T-helper 2 cell (primary cell): ENCODE results near the gene ATXN1.

Experiments used
- DNase-seq, 5 experiments: peaks; one replicate each; pipeline versions ENCODE4 v3.0.0 to v3.0.0-alpha.2; 2012 to 2022

The ATXN1 gene

GRCh38 chr6:16374016-16374415 is 387.2 kb downstream of the ATXN1 start:
- DNase-seq, result no peak

- DNase-seq, result no peak
These were observed 389.1 kb downstream of the ATXN1 start for GRCh38 chr6:16372029-16372776.

- no peak for DNase-seq
These were observed 389.9 kb downstream of the ATXN1 start for GRCh38 chr6:16371401-16371800.

DNA sequence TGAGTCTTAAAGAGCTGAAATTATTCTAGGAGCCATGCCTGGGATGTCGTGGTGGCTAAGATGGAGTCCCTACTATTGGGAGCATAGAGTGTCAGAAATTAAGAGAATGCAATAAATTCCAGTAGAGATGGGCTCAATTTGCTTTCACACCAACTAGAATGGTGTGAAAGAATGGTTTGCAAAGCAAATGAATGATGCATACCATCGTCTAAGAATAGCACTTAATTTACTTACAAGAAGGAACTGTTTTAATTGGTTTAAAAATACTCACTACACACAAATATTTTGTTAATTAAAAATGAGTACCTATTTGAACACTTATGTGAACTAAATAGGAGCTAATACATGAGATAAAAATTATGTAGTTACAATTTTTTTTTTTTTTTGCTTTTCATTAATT is 390.3 kb downstream of the ATXN1 start:
- DNase-seq, result no peak

DNA sequence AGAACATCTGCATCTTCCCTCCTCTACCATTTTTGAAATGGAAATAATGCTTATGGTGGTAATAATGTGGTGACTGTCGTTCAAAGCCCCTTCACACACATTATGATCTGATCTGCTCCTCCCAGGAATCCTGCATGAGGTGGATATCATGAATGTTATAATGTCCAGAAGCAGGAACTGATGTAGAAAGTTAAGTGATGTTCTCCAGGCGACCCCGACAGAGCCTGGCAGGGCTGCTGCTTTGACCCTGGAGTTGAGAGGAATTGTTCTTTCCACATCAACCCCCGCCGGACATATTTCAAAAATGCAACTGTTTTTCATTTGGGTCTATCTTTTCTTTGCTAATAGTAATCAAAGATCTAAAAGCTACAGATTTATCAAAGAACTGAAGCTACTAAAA is 391.3 kb downstream of the ATXN1 start:
- DNase-seq, result no peak

GRCh38 chr6:16369140-16369745 is 392.0 kb downstream of the ATXN1 start:
- DNase-seq, result no peak

DNA sequence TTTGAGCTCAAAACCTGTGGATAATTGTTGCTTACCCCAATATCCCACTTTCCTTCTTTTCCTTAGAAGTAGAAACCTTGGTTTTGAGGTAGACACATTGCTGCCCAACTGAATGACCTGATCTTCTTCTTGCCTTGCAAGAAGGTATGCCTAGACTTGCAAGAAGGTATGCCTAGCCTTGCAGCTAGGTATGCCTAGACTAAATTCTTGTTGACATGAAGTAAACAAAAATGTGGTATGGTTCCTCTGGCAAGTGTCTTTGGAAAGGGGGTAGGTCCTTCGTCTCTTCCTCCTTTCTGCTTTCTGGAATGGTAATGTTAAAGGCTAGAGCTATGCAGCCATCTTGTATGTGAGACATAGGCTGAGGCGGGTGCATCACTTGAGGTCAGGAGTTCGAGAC is 393.7 kb downstream of the ATXN1 start:
- DNase-seq, result no peak

DNA sequence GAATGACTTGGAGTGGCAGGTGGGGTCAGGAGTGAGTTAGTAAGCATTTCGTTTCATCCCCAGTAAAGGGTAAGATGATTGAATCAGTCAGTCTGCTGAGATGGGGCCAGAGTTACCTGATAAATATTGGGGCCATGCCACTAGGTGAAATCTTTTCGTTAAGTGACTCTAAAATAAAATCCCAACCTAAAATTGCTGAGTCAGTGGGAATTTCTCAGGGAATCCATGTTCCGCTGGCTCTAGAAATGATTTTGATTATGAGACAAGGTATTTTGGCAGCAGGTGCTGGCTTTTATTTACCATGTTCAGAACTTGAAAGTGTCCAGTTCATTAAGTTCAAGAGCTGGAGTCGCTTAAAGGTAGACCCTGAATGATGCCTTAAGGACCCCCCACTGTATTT is 397.5 kb downstream of the ATXN1 start:
- no peak for DNase-seq

GRCh38 chr6:16362819-16363589 is 398.3 kb downstream of the ATXN1 start:
- no peak for DNase-seq

DNA sequence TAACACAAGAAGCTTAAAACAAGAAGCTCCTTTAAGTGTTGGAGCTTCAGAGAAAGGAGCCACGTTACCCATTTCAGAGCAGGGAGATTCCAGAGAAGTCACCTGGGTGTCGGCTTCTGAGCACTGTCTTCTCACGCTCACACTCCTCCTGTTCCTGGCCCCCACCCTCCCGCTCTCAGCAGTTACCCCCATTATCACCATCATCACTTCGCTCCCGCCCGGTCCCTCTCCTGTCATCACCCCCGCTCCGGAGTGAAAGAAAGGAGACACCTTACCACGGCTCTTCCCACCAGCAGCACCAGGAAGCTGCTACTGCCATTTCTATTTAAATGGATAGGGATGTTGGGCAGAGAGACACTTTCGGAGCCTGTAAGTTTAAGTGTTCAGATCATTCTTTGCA is 399.0 kb downstream of the ATXN1 start:
- DNase-seq, result no peak

- DNase-seq, result no peak
These were observed 399.4 kb downstream of the ATXN1 start for GRCh38 chr6:16361861-16362260.

DNA sequence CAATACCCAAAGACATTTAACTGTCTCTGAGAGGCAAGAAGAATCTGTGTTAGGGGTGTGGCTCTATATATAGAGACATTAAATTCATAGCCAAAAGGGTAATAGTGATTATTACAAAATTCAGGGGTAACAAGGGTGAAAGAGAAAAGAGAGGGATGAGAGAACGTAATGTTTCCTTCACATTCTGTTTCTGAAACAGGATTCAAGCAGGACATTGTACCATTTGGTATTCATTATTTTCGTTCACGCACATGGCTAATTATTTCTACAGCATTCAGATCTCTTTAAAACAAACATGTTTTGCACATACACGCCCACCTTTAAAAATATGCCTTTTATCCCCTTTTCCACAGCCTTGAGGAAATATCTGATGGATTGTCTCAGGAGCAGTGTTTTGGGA is 400.1 kb downstream of the ATXN1 start:
- DNase-seq, result no peak

DNA sequence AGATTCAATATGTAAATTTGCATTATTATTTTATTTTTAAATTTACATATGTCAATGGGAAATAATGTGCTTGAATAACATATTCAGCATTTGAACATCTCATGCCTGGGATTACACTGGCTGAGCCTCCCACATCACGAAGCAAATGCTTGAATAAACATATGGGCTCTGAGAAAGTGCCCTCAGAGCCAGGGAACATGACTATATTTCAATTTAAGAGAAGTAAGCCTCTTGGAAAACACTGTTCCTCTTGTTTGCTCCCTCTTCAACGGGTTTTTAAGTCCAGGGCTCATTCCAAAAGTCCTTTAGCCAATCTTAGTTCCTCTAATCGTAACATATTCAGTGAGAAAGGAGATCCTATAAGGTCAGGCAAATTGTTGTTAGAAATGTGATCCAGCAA is 400.9 kb downstream of the ATXN1 start:
- no peak for DNase-seq

DNA sequence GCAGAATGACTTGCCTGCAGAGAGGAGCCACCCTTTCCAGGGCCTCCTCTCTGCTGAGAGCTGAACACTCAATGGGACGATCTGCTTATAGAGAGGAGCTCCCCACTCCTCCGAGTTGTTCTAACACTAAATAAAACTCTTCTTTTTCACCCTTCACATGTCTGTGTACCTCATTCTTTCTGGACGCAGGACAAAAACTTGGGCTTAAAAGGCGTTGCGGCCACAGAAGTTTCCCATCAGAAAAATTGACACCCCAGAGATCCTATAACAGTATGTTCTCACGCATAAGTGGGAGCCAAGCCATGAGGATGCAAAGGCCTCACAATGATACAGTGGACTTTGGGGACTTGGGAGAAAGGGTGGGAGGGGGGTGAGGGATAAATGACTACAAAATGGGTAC is 401.7 kb downstream of the ATXN1 start:
- no peak for DNase-seq

GRCh38 chr6:16358531-16359138 is 402.6 kb downstream of the ATXN1 start:
- no peak for DNase-seq

- no peak for DNase-seq
These were observed 405.4 kb downstream of the ATXN1 start for GRCh38 chr6:16355699-16356446.

- no peak for DNase-seq
These were observed 406.0 kb downstream of the ATXN1 start for GRCh38 chr6:16355238-16355637.

DNA sequence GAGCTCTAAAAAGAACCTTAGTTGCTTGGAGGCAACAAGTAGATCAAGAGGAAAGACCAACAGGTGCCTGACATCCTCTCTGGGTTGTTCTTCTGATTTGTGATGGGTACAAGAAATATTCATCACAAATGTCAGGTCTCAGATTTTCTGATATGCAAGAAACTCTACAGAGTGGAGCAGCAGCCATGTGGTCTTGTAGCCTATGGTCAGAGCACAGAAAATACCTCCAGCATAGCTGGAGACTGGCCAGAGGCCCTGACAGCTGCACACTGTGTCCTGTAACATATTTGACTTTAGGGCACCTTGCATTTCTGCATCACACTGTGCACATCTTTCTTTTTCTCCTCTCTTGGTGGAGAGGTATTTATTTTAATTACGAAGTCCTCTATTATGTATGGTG is 406.6 kb downstream of the ATXN1 start:
- DNase-seq, result no peak

- DNase-seq, result no peak
These were observed 408.3 kb downstream of the ATXN1 start for GRCh38 chr6:16352821-16353438.

GRCh38 chr6:16352258-16352635 is 409.0 kb downstream of the ATXN1 start:
- no peak for DNase-seq

GRCh38 chr6:16349544-16349943 is 411.7 kb downstream of the ATXN1 start:
- DNase-seq, result no peak

DNA sequence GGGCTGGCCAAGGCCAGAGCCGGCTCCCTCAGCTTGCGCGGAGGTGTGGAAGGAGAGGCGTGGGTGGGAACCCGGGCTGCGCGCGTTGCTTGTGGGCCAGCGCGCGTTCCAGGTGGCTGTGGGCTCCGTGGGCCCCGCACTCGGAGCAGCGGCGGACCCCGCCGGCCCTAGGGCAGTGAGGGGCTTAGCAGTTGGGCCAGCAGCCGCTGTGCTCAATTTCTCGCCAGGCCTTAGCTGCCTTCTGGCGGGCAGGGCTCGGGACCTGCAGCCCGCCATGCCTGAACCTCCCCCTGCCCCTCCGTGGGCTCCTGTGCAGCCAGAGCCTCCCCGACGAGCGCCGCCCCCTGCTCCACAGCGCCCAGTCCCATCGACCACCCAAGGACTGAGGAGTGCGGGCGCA is 414.4 kb downstream of the ATXN1 start:
- no peak for DNase-seq
